Fibroblast of lung (primary cell): ENCODE results near the gene WDR83.

Experiments
- CTCF ChIP-seq, 2 donors: IDR thresholded peaks in 1 of 2; conservative IDR thresholded peaks in 1 of 2; 1 replicate in 1 of 2; 2 replicates in 1 of 2; pipeline ENCODE4 v1.5.1; 2011 to 2012; ENCODE audit warnings: low read length in 2 of 2, control low read depth in 1 of 2, inconsistent platforms in 1 of 2, low read depth in 1 of 2, mild to moderate bottlenecking in 1 of 2
- EZH2 ChIP-seq: IDR thresholded peaks from 2 replicates; pipeline ENCODE4 v1.5.1; 2012; ENCODE audit warnings: low read length, control low read depth, mild to moderate bottlenecking; ENCODE audit errors: missing control alignments

GRCh38 chr19:12692960-12693359 is 26.4 kb downstream of the WDR83 start:
- TF ChIP-seq CTCF (conservative IDR thresholded peaks at IDR 0.05 in 1 of 2, IDR thresholded peaks at IDR 0.05 in 1 of 2; ENCODE audit: low read depth in 1 of 2, low read length in 2 of 2): no peak
- no peak for TF ChIP-seq EZH2
